Thymus (tissue), 11 donors: ENCODE measurements around the gene N4BP2. TPM values are rescaled to one million over a fixed set of nuclear protein-coding genes. Genes with fewer than 3 reads are reported as not detected.
A peak's percentile ranks its signal among the peaks of the same experiment; 100 is the strongest.
"Not testable (repeated sequence)": the region's sequence is repeated elsewhere in the genome, so short reads cannot be mapped to it uniquely, and the experiment has no call there.

Experiments used
- DNase-seq, 9 donors: peaks; one replicate each; pipeline ENCODE4 v3.0.0-alpha.2; 2013; ENCODE audit warnings: low spot score in 9 of 9, low read depth in 6 of 9, missing footprints in 1 of 9
- H3K27ac ChIP-seq, 2 donors: one replicate each; pipeline ENCODE4 v1.5.1; 2013; ENCODE audit warnings: control low read depth in 1 of 2, low read depth in 1 of 2, low read length in 1 of 2, mild to moderate bottlenecking in 1 of 2, moderate library complexity in 1 of 2
- H3K27me3 ChIP-seq, 2 donors: one replicate each; pipeline ENCODE4 v1.5.1; 2013; ENCODE audit warnings: low read length in 1 of 2; ENCODE audit not compliant: control insufficient read depth in 2 of 2, insufficient read depth in 1 of 2
- H3K36me3 ChIP-seq, 2 donors: one replicate each; pipeline ENCODE4 v1.5.1; 2013; ENCODE audit warnings: low read length in 1 of 2, mild to moderate bottlenecking in 1 of 2, moderate library complexity in 1 of 2; ENCODE audit not compliant: control insufficient read depth in 2 of 2, insufficient read depth in 2 of 2
- H3K4me1 ChIP-seq, 2 donors: one replicate each; pipeline ENCODE4 v1.5.1; 2013; ENCODE audit warnings: low read length in 2 of 2; ENCODE audit not compliant: control insufficient read depth in 2 of 2, insufficient read depth in 2 of 2
- H3K4me3 ChIP-seq, 2 donors: one replicate each; pipeline ENCODE4 v1.5.1; 2013; ENCODE audit warnings: low read length in 2 of 2, control low read depth in 1 of 2, mild to moderate bottlenecking in 1 of 2
- H3K9me3 ChIP-seq, 2 donors: one replicate each; pipeline ENCODE4 v1.5.1; 2013; ENCODE audit warnings: low read length in 1 of 2, mild to moderate bottlenecking in 1 of 2; ENCODE audit not compliant: control insufficient read depth in 2 of 2, insufficient read depth in 1 of 2
- WGBS: extraction: QIAGEN DNeasy Blood & Tissue Kit; methylation state at CpG from one replicate; pipeline ENCODE4 v1.1.7; 2013; 5-methylcytosine and 5-hydroxymethylcytosine counted together
- polyA plus RNA-seq: library from polyadenylated mRNA; stranded (reverse); fragments of 200-250 nt; gene quantifications from one replicate; pipeline ENCODE4 v1.2.3, GENCODE V29; 2013
- total RNA-seq: library from RNA; stranded (reverse); fragments of 120-200 nt; gene quantifications from one replicate; pipeline ENCODE4 v1.2.4, GENCODE V29; 2013
- donor health status: healthy.

N4BP2 gene
- total and polyA plus RNA-seq, 2 donors, result 7.7 to 25.3 TPM

DNA sequence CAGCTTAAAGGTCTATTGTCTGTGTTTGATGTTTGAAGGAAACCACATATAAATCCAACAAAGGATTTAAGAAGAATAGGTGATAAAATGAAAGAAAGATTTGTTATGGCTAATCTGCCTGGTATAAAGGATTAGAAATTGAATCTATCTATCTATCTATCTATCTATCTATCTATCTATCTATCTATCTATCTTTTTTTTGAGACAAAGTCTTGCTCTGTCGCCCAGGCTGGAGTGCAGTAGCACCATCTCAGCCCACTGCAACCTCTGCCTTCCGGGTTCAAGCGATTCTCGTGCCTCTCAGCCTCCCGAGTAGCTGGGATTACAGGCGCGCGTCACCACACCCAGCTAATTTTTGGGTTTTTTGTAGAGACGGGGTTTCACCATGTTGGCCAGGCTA, 79.6 kb downstream of the N4BP2 start:
- DNase-seq, H3K4me1 ChIP-seq, H3K4me3 ChIP-seq, H3K27me3 ChIP-seq, H3K27ac ChIP-seq, H3K9me3 ChIP-seq: not testable (repeated sequence)
- 99% methylated on average over 9 of the region's 9 CpGs for WGBS
- H3K36me3 ChIP-seq, result peaks cover 14 to 48% of the 10 kb centered on the region in 2 donors

DNA sequence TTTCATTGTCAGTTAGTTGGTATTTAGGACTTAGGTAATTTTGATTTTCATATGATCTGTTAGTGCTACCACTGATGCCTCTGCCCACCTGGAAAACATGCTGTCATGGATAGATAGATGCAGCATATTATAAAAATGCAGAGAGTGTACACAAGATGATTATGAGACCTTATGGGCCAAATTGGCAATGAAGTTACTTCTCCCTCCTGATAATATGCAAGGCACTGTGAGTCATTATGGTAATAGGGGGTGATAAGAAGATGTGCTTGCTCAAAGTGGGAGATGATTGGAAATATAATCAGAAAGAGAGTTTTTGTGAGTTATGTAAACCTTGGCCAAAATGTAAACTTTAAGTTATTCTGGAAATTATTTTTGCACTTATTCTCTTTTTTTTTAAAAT, 83.5 kb downstream of the N4BP2 start:
- DNase-seq, result no peak
- Histone ChIP-seq H3K27ac (no peak overlapping the region), H3K4me3 (no peak overlapping the region), H3K9me3 (no peaks in the 10 kb centered on the region), H3K27me3 (no peaks in the 10 kb centered on the region), H3K36me3 (peaks cover 24 to 59% of the 10 kb centered on the region in 2 donors), H3K4me1 (no peaks in the 10 kb centered on the region)

DNA sequence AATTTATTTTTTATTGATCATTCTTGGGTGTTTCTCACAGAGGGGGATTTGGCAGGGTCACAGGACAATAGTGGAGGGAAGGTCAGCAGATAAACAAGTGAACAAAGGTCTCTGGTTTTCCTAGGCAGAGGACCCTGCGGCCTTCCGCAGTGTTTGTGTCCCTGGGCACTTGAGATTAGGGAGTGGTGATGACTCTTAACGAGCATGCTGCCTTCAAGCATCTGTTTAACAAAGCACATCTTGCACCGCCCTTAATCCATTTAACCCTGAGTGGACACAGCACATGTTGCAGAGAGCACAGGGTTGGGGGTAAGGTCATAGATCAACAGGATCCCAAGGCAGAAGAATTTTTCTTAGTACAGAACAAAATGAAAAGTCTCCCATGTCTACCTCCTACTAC, 83.9 kb downstream of the N4BP2 start:
- not testable (repeated sequence) for H3K4me1 ChIP-seq, H3K4me3 ChIP-seq, H3K9me3 ChIP-seq, H3K27me3 ChIP-seq, H3K27ac ChIP-seq, DNase-seq
- peaks cover 24 to 61% of the 10 kb centered on the region in 2 donors for H3K36me3 ChIP-seq
- WGBS, result 91% methylated on average over 4 of the region's 4 CpGs

DNA sequence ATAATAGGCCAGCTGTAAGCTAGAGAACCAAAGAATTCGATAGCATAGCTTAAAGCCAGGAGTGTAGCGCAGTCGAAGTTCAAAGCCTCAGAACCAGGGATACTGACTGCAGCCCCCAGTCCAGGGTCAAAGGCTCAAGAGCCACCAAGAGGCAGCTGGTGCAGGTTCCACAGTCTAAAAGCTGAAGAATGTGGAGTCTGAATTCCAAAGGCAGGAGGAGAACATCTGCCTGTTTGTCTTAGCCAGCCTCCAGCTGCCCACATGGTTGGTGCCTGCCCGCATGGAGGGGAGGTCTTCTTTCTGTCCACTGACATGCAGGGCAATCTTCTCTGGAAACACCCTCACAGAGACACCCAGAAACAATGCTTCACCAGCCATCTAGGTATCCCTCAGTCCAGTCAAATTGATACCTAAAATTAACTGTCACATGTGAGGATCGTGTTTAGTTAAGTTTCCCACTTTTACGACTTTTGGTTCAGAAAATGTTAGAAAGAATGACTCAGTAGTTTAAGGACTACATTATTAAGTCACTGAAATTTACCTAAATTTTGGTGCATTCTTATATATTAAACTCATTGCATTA, 87.4 kb downstream of the N4BP2 start:
- no peak for DNase-seq
- H3K27me3 ChIP-seq, result no peaks in the 10 kb centered on the region
- H3K4me1 ChIP-seq, result no peaks in the 10 kb centered on the region
- WGBS, result 99% methylated on average over 6 of the region's 6 CpGs
- H3K36me3 ChIP-seq, result peaks cover 19 to 50% of the 10 kb centered on the region in 2 donors
- no peaks in the 10 kb centered on the region for H3K9me3 ChIP-seq
- no peak overlapping the region for H3K27ac ChIP-seq
- no peak overlapping the region for H3K4me3 ChIP-seq

DNA sequence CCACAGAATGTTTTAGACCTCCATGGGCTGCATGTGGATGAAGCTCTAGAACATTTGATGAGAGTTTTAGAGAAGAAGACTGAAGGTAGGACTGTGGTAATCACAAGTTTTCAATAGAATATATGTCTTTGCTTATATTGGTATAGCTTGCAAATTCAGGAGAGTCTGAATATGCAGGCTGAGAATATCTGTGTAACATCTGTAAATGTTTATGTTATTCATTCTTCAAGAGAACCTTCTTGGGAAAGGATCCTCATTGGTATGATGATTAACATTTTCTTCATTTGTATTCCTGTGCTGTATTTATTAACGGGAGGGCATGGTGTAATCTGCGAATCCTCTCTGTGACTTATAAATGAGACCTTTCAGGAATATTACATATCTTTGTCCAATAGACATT, 88.1 kb downstream of the N4BP2 start:
- no peak overlapping the region for H3K27ac ChIP-seq
- peaks cover 19 to 50% of the 10 kb centered on the region in 2 donors for H3K36me3 ChIP-seq
- no peaks in the 10 kb centered on the region for H3K4me1 ChIP-seq
- H3K27me3 ChIP-seq, result no peaks in the 10 kb centered on the region
- WGBS, result 100% methylated on average over 2 of the region's 2 CpGs
- no peak for DNase-seq
- no peaks in the 10 kb centered on the region for H3K9me3 ChIP-seq
- H3K4me3 ChIP-seq, result no peak overlapping the region

DNA sequence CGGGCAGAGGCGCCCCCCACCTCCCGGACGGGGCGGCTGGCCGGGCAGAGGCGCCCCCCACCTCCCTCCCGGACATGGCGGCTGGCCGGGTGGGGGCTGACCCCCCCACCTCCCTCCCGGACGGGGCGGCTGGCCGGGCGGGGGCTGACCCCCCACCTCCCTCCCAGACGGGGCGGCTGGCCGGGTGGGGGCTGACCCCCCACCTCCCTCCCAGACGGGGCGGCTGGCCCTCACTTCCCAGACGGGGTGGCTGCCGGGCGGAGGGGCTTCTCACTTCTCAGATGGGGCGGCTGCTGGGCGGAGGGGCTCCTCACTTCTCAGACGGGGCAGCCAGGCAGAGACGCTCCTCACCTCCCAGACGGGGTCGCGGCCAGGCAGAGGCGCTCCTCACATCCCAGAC, 90.8 kb downstream of the N4BP2 start:
- H3K36me3 ChIP-seq, result peaks cover 16 to 44% of the 10 kb centered on the region in 2 donors
- not testable (repeated sequence) for H3K27me3 ChIP-seq, H3K4me3 ChIP-seq, H3K4me1 ChIP-seq, DNase-seq, H3K27ac ChIP-seq, H3K9me3 ChIP-seq
- 95% methylated on average over 31 of the region's 31 CpGs for WGBS

DNA sequence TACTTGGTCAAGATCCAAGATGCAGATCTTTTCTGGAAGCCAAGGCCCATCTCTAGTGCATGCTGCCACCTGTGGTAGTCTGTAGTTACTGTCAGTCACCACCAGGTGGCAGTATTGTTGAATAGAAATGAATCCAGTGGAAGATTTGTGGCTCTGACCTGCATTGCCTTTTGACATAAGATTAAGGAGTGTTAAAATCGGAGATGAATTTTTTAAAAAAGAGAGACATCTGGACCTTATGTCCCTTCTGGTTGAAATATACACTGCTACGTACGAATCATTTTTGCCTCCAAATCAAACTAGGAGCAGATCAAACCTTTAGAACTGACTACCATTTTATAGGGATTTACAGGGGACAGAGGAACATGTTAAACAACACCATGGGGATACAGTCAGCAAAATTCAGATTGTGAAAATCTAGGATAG, 93.3 kb downstream of the N4BP2 start:
- 84% methylated on average over 3 of the region's 3 CpGs for WGBS
- no peak overlapping the region for H3K27ac ChIP-seq

DNA sequence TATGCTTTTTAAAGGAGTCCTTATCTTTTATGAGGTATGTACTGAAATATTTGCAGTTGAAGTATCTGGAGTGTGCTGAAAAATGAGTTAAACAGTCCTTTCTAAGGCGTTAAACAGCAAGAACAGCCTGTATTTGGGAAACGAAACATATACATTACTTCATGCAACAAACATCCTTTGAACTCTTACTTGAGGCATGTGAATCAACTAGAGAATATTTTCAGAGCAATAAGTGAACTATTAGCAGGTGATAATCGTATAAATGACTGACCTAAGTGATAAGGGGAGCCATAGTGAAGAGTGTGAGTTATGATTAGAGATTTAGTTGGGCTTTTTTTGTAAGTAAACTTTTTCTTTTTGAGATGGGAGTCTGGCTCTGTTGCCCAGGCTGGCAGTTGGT, 94.3 kb downstream of the N4BP2 start:
- peak in 1 of 9 donors; percentile 19 for DNase-seq
- no peak overlapping the region for H3K4me3 ChIP-seq
- H3K27me3 ChIP-seq, result no peaks in the 10 kb centered on the region
- peaks cover 0 to 5% of the 10 kb centered on the region in 2 donors for H3K9me3 ChIP-seq
- peaks cover 0 to 9% of the 10 kb centered on the region in 2 donors for H3K4me1 ChIP-seq
- peaks cover 0 to 13% of the 10 kb centered on the region in 2 donors for H3K36me3 ChIP-seq
- peak overlapping the region in 1 of 2 donors; percentile 42 for H3K27ac ChIP-seq
- 84% methylated on average over 3 of the region's 3 CpGs for WGBS

More for the DNA sequence above, 93.3 kb downstream of the N4BP2 start:
- no peak overlapping the region for H3K4me3 ChIP-seq
- H3K9me3 ChIP-seq, result peaks cover 0 to 5% of the 10 kb centered on the region in 2 donors
- no peaks in the 10 kb centered on the region for H3K27me3 ChIP-seq
- peaks cover 0 to 20% of the 10 kb centered on the region in 2 donors for H3K36me3 ChIP-seq
- peaks cover 0 to 9% of the 10 kb centered on the region in 2 donors for H3K4me1 ChIP-seq
- peak; percentile 61 to 92 (median 80) for DNase-seq

DNA sequence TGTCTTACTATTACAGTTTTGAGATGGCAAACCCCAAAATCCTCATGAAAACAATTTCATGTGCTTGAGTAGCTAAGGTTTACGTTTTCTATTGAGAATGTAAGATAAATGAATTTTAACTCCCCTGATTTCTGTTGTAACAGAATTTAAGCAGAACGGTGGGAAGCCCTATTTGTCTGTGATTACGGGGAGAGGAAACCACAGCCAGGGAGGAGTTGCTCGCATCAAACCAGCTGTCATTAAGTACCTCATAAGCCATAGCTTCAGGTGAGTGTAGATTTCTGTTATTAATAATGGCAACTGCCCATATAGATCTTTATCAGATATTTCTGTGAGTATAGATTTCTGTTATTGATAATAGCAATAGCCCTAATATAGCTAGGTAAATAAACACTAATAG, 96.0 kb downstream of the N4BP2 start:
- H3K4me1 ChIP-seq, result peaks cover 0 to 9% of the 10 kb centered on the region in 2 donors
- peak in 6 of 9 donors; percentile 19 to 64 (median 23) for DNase-seq
- no peak overlapping the region for H3K4me3 ChIP-seq
- peaks cover 0 to 5% of the 10 kb centered on the region in 2 donors for H3K9me3 ChIP-seq
- no peaks in the 10 kb centered on the region for H3K27me3 ChIP-seq
- 7% methylated on average over 4 of the region's 4 CpGs for WGBS
- H3K27ac ChIP-seq, result peak overlapping the region in 1 of 2 donors; percentile 40
- H3K36me3 ChIP-seq, result peaks cover 0 to 9% of the 10 kb centered on the region in 2 donors
